SU-DHL-6 (cell line): ENCODE measurements around the gene PRX.

ENCODE experiments used
- CTCF ChIP-seq: fragments of 200-600 bp; sonication (generic); IDR thresholded peaks from one replicate; pipeline ENCODE4 v1.5.1; 2017; ENCODE audit warnings: antibody characterized with exemption, mild to moderate bottlenecking, low read length, moderate library complexity; ENCODE audit not compliant: insufficient read depth, poor library complexity, severe bottlenecking
- EZH2phosphoT487 ChIP-seq: fragments of 200-600 bp; sonication (generic), shearing (Covaris generic); conservative IDR thresholded peaks from 2 replicates; pipeline ENCODE4 v1.6.1; 2018; ENCODE audit warnings: mild to moderate bottlenecking, antibody characterized with exemption, low read length, moderate library complexity, mixed read lengths

- no peak for TF ChIP-seq CTCF
- TF ChIP-seq EZH2phosphoT487: no peak
Observed at GRCh38 chr19:40411125-40411842, 1.9 kb downstream of the PRX start.
